Measurements from ENCODE around the gene C6orf62. TPM values are rescaled to one million over a fixed set of nuclear protein-coding genes. Genes with fewer than 3 reads are reported as not detected.

Gene C6orf62
- polyA plus RNA-seq, 1 of the 3 experiments (the other 2 are of a cell fraction) = 36.0 TPM

GRCh38 chr6:24704468-24704867 lies 14.5 kb downstream of the C6orf62 start:
- TF ChIP-seq GABPA (IDR thresholded peaks at IDR 0.05; ENCODE audit: low read depth) (no peak), ELF1 (IDR thresholded peaks at IDR 0.05) (no peak), RFX5 (IDR thresholded peaks at IDR 0.05; ENCODE audit: low read length) (no peak), NFIC (IDR thresholded peaks at IDR 0.05; ENCODE audit: borderline replicate concordance) (no peak), EZH2phosphoT487 (IDR thresholded peaks at IDR 0.05; ENCODE audit: borderline replicate concordance, low read depth) (no peak), TCF12 (IDR thresholded peaks at IDR 0.05) (no peak), JUND (IDR thresholded peaks at IDR 0.05) (no peak), RCOR1 (IDR thresholded peaks at IDR 0.05; ENCODE audit: low read length) (no peak), POLR2AphosphoS5 (IDR thresholded peaks at IDR 0.05; ENCODE audit: low read depth, low read length) (no peak), MXI1 (IDR thresholded peaks at IDR 0.05; ENCODE audit: low read depth, low read length) (no peak), RXRA (IDR thresholded peaks at IDR 0.05; ENCODE audit: borderline replicate concordance, low read depth) (no peak), TAF1 (IDR thresholded peaks at IDR 0.05; ENCODE audit: borderline replicate concordance, low read depth, low read length) (no peak), USF2 (IDR thresholded peaks at IDR 0.05; ENCODE audit: borderline replicate concordance, low read depth, low read length) (no peak), EP300 (IDR thresholded peaks at IDR 0.05; ENCODE audit: borderline replicate concordance in 1 of 2, low read depth in 1 of 2, low read length in 1 of 2) (no peak), SIN3A (IDR thresholded peaks at IDR 0.05; ENCODE audit: borderline replicate concordance, low read depth, low read length) (no peak)
- TF ChIP-seq, protein P1, sequence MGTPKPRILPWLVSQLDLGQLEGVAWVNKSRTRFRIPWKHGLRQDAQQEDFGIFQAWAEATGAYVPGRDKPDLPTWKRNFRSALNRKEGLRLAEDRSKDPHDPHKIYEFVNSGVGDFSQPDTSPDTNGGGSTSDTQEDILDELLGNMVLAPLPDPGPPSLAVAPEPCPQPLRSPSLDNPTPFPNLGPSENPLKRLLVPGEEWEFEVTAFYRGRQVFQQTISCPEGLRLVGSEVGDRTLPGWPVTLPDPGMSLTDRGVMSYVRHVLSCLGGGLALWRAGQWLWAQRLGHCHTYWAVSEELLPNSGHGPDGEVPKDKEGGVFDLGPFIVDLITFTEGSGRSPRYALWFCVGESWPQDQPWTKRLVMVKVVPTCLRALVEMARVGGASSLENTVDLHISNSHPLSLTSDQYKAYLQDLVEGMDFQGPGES (IDR thresholded peaks at IDR 0.05; ENCODE audit: low read depth, low read length) = no peak
- TF ChIP-seq, protein P2, sequence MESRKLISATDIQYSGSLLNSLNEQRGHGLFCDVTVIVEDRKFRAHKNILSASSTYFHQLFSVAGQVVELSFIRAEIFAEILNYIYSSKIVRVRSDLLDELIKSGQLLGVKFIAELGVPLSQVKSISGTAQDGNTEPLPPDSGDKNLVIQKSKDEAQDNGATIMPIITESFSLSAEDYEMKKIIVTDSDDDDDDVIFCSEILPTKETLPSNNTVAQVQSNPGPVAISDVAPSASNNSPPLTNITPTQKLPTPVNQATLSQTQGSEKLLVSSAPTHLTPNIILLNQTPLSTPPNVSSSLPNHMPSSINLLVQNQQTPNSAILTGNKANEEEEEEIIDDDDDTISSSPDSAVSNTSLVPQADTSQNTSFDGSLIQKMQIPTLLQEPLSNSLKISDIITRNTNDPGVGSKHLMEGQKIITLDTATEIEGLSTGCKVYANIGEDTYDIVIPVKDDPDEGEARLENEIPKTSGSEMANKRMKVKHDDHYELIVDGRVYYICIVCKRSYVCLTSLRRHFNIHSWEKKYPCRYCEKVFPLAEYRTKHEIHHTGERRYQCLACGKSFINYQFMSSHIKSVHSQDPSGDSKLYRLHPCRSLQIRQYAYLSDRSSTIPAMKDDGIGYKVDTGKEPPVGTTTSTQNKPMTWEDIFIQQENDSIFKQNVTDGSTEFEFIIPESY (IDR thresholded peaks at IDR 0.05; ENCODE audit: borderline replicate concordance, low read depth) = no peak
- peaks cover 78 to 79% of the 10 kb centered on the region in 2 experiments for H3K36me3 ChIP-seq (replicated peaks in 1 of 2; ENCODE audit: control insufficient read depth in 1 of 2, insufficient read depth in 2 of 2, low read length in 1 of 2)
- H3K4me2 ChIP-seq = no peak overlapping the region
- H3K27ac ChIP-seq (ENCODE audit: low read depth in 2 of 2, low read length in 1 of 2) = 0 out of 4 replicates have a peak overlapping the region, but pooled peaks of 1 of the 2 experiments have one; percentile 8
- H3K9me3 ChIP-seq = no peaks in the 10 kb centered on the region
- CTCF ChIA-PET = interaction anchor here (0.6 to 5.4 kb wide), 6 partner anchors 9 to 1653 kb away, joined by 3 to 52 read pairs (median 3); partner anchors contain the start of genes ACOT13 and TDP2
- H4K20me1 ChIP-seq (ENCODE audit: insufficient read depth) = peaks cover 6% of the 10 kb centered on the region; the same call in 1 of the 2 replicates
- H3K9ac ChIP-seq = no peak overlapping the region
- no peak overlapping the region for H2AFZ ChIP-seq (ENCODE audit: low read depth)
- DNase-seq = no peak
- H3K9me2 ChIP-seq = no peaks in the 10 kb centered on the region
- peaks cover 19% of the 10 kb centered on the region for H3K79me2 ChIP-seq (ENCODE audit: insufficient read depth)
- 0 out of 4 replicates have a peak, but pooled peaks cover 0 to 3% of the 10 kb centered on the region in 2 experiments for H3K4me1 ChIP-seq (ENCODE audit: control insufficient read depth in 1 of 2, insufficient read depth in 2 of 2, low read depth in 1 of 2, low read length in 1 of 2)
- no peaks in the 10 kb centered on the region for H3K27me3 ChIP-seq (ENCODE audit: insufficient read depth)
- peaks cover 66% of the 10 kb centered on the region for H3F3A ChIP-seq (replicated peaks; ENCODE audit: insufficient read depth)
- POLR2A ChIA-PET = interaction anchor here (0.6 kb wide), 1 partner anchor 127 kb away, joined by 3 read pairs; no protein-coding TSS in a partner anchor
- H3K4me3 ChIP-seq (ENCODE audit: low read depth in 2 of 2, low read length in 1 of 2) = no peak overlapping the region
